ENCODE results near the gene MRPS21.
"Not testable (repeated sequence)": the region's sequence is repeated elsewhere in the genome, so short reads cannot be mapped to it uniquely, and the experiment has no call there.

The MRPS21 gene

GRCh38 chr1:150281758-150282557 is 11.7 kb upstream of the MRPS21 start, which contains the start of gene CIART:
TSS of gene CIART (plus strand) at chr1:150282554. CDS start at chr1:150283268, 714 bp downstream.
- FAIRE-seq, result peak; percentile 97

- FAIRE-seq, result no peak
Measured at GRCh38 chr1:150282558-150282958, 11.1 kb upstream of the MRPS21 start.

- no peak for FAIRE-seq
Measured at GRCh38 chr1:150283260-150283659, 10.4 kb upstream of the MRPS21 start.

DNA sequence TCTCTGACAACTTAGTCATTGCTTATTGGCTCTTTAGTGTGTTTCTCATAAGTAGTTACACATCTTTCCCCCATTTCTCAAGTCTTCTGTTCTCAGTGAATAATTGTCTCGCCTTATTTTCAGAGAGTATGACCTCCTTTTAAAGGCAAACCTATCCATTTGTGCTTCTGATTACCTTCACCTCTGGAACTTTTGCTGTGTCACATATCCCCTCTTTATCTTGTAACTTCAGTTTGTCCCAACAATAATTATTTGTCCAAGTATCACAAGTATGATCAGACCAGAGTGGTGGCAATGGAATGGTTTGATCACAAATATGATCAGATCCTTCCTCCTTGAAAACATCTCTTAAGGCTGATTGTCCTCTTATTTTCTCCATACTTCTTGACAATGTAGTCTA is 5.3 kb upstream of the MRPS21 start:
- no peak for FAIRE-seq

DNA sequence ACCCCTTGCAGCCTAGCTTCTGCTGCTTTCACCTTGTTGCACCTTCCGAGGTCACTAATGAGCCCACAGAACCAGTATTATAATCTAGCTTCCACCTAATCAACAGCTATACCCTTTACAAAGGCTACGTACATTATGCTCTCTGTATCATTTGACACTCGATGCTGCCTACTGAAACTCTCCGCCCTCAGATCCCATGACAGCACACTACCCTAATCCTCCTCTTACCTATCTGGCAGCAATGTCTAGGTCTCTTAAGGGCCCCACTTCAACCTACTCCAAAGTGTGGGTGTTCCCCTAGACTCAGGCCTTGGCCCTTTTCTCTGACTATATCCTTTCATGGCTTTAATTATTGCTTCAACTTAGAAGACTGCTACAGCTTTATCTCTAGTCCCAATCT is 4.8 kb upstream of the MRPS21 start:
- no peak for FAIRE-seq

DNA sequence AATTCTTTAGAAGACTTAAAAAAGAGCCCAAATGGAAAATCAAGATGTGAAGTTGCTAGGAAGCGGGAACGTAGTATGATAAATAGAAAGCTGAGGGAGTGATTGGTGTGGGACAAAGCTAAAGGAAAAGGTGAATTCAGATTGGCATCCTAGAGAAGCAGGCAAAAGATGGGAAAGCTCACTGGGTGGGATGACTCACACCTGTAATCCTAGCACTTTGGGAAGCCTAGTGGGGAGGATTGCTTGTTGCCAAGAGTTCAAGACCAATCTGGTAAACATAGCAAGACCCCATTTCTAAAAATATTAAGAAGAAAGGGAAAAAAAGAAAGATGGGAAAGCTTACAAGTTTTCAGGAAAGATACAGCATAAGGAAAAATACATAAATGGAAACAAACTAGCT is 1.8 kb downstream of the MRPS21 start:
- FAIRE-seq, result no peak

DNA sequence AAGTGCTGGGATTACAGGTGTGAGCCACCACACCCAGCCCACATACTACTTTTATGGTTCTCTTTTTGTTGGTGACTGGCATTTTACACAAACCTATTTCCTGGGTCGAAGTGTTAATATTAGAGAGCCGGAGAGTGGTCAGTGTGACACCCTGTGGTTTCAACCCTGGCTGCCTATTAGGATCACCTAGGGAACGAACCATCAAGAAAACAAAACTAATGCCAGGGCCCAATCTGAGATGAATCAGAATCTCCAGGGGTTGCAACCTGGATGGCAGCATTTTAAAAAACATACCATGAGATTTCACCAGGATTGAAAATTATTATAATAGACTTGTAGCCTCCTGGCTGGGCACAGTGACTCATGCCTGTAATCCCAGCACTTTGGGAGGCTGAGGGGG is 6.1 kb downstream of the MRPS21 start:
- no peak for FAIRE-seq

- no peak for FAIRE-seq
Measured at GRCh38 chr1:150302338-150302737, 8.7 kb downstream of the MRPS21 start.

DNA sequence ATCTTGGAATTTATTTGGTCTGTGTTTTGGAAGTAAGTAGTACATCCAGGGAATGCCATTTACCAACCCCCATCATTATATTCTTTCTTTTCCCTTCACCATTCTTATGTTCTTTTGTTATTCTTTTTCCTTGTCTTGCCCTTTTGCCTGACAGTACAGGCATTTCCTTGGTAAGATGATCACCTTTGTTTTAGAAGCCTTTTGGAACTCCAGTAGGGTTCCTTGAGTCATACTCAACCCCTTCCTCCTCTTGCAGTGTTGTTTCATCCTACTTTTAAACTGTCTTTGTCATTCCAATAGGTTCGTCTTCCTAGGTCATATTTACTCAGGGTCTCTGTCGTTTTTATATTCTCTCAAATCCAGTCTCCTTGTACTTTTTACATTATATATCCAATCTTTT is 9.2 kb downstream of the MRPS21 start:
- no peak for FAIRE-seq

DNA sequence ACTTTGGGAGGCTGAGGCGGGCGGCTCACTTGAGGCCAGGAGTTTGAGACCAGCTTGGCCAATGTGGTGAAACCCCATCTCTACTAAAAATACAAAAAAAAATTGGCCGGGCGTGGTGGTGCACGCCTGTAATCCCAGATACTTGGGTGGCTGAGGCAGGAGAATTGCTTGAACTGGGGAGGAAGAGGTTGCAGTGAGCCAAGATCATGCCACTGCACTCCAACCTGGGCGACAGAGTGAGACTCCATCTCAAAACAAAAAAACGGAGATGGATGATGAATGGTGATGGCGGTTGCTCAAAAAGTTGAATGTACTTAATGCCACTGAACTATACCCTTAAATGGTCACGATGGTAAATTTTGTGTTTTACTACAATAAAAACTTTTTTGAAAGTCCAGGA is 14.9 kb downstream of the MRPS21 start:
- FAIRE-seq, result not testable (repeated sequence)

DNA sequence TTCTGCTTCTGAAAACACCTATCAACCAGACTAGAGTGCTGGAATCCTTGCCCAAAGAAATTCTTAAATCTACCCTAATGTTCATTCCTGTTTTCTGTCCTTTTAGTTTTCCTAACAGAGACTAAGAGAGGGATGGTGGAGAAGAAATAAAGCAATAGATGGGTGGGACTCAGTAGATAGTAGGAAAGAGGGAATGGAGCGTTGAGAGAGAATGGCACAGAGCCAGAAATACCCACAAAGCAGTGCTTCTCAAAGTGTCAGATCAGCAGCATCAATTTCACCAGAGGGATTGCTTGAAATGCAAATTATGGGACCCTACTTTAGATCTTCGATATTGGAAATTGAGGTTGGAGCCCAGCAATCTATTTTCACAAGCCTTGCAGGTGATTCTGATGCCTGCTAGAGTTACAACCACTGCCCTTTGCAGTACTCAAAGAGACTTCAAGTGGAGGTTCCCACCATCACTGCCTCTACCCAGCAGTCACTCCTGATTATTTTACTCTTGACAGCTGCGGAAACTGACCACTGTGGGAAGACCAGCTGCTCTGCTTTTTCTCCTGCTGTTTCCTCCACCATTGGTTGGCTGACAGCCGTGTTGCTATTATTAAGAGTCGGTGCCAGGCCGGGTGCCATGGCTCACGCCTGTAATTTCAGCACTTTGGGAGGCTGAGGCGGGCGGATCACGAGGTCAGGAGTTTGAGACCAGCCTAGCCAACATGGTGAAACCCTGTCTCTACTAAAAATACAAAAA is 16.3 kb downstream of the MRPS21 start:
- FAIRE-seq, result no peak

DNA sequence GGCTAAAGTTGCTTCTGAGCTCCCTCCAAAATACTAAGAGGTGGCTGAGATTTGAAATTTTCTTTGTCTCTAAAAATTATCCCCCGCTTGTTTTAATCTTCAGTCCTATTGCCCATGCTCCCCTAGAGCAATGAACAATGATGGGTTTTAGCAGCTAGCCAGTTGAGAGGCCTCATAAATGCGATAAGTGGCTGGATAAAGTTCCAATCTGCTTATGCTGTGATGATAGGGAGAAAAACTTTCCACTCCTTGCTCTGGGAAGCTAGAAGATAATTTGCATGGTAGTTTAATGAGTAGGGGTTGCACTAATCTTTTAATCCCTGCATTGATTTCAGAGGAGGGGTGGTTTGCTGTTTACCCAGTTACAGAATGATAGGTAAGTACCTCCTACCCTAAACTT is 18.1 kb downstream of the MRPS21 start:
- no peak for FAIRE-seq

GRCh38 chr1:150314691-150315090 is 21.0 kb downstream of the MRPS21 start:
- FAIRE-seq, result not testable (repeated sequence)

DNA sequence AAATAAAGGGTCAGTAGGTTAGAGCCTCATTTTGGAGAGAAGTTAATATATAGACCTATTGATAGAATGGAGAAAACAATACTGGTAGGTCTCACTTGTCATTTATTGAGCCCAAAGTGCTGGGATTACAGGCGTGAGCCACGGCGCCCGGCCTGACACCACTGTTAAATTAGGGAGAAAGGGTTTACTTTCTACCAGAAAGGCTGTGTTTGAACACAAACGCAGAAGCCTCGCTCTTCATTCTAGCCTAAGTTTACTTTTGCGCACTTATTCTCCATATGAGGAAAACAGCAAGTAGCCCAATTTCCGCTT is 27.0 kb downstream of the MRPS21 start:
- FAIRE-seq, result no peak

GRCh38 chr1:150321826-150322166 is 28.1 kb downstream of the MRPS21 start:
- FAIRE-seq, result no peak

GRCh38 chr1:150322310-150322709 is 28.6 kb downstream of the MRPS21 start:
- FAIRE-seq, result no peak

DNA sequence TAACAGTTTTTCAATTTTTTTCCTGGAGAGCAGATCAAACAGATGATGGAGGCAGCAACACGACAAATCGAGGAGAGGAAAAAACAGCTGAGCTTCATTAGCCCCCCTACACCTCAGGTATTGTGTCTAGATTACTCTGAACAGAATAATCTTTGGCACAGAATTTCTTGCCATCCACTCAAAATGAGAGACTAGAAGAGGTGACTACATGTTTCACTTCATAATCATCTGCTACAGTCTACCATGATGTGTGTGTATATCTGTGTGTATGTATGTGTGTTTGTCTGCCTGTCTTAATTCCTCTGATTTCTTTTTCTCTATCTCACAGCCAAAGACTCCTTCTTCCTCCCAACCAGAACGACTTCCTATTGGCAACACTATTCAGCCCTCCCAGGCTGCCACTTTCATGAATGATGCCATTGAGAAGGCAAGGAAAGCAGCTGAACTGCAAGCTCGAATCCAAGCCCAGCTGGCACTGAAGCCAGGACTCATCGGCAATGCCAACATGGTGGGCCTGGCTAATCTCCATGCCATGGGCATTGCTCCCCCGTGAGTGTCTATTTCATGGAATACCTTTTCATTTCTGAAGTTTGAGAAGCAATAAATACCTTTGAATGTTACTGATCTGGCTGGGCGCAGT is 39.1 kb downstream of the MRPS21 start:
- no peak for FAIRE-seq

DNA sequence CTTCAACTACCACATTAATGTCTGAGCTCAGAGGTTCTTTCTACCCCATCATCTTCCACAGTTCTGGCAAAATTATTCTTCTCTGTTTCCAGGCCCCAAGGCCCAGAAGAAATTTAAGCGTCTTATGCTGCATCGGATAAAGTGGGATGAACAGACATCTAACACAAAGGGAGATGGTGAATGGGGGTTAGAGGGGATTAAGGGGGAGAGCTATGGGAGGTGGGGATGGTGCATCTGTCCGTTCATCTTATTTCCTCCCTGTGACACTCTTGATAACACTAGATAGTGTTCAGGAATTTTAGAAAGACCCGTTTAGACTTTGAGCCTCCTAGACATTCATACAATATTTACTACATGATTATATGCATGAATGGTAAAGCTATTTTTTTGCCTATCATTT is 52.7 kb downstream of the MRPS21 start:
- no peak for FAIRE-seq

- FAIRE-seq, result no peak
Measured at GRCh38 chr1:150352866-150353265, 59.2 kb downstream of the MRPS21 start.
